GM12878 (cell line): ENCODE data around the gene KAZN.

Source experiments
- CREM ChIP-seq: IDR thresholded peaks from 2 replicates; pipeline ENCODE4 v1.6.1; 2014; ENCODE audit warnings: antibody characterized with exemption, low read depth
- CTCF ChIP-seq, 3 experiments: IDR thresholded peaks in 2 of 3; conservative IDR thresholded peaks in 1 of 3; 2 replicates each; pipeline ENCODE4 v1.5.1; 2011; ENCODE audit warnings: low read depth in 3 of 3, low read length in 3 of 3, mild to moderate bottlenecking in 3 of 3, control low read depth in 2 of 3, moderate library complexity in 2 of 3, inconsistent platforms in 1 of 3, mixed read lengths in 1 of 3; ENCODE audit not compliant: control insufficient read depth in 2 of 3, insufficient read depth in 1 of 3; ENCODE audit errors: extremely low read depth in 1 of 3
- IRF3 ChIP-seq: fragments of 450-650 bp; IDR thresholded peaks from 2 replicates; pipeline ENCODE4 v1.6.1; 2014; ENCODE audit warnings: mild to moderate bottlenecking
- MLLT1 ChIP-seq: fragments of 450-650 bp; IDR thresholded peaks from 2 replicates; pipeline ENCODE4 v1.6.1; 2016; ENCODE audit warnings: mild to moderate bottlenecking
- MXI1 ChIP-seq: fragments of 150-350 bp; IDR thresholded peaks from 2 replicates; pipeline ENCODE4 v1.6.1; 2011; ENCODE audit warnings: low read depth, mild to moderate bottlenecking, inconsistent platforms, low read length, improper control_type of control experiment
- RBBP5 ChIP-seq: fragments of 200-600 bp; sonication (generic); conservative IDR thresholded peaks from 2 replicates; pipeline ENCODE4 v1.6.1; 2016
- SKIL ChIP-seq: fragments of 450-650 bp; IDR thresholded peaks from 2 replicates; pipeline ENCODE4 v1.6.1; 2017; ENCODE audit warnings: mild to moderate bottlenecking, low read depth, inconsistent platforms; ENCODE audit not compliant: poor library complexity, severe bottlenecking
- SRF ChIP-seq, 2 experiments: IDR thresholded peaks; 2 replicates each; pipeline ENCODE4 v1.6.1; 2011; ENCODE audit warnings: low read depth in 2 of 2, low read length in 2 of 2, mild to moderate bottlenecking in 1 of 2, moderate library complexity in 1 of 2
- TCF12 ChIP-seq: IDR thresholded peaks from 2 replicates; pipeline ENCODE4 v1.6.1; 2011; ENCODE audit warnings: low read depth, mild to moderate bottlenecking, low read length

- TF ChIP-seq CTCF (IDR thresholded peaks at IDR 0.05 in 2 of 3, conservative IDR thresholded peaks at IDR 0.05 in 1 of 3; ENCODE audit: control insufficient read depth in 2 of 3, extremely low read depth in 1 of 3, insufficient read depth in 1 of 3, low read depth in 3 of 3, low read length in 3 of 3), result no peak
- no peak for TF ChIP-seq CREM
- TF ChIP-seq IRF3, result no peak
- TF ChIP-seq MXI1, result no peak
- no peak for TF ChIP-seq RBBP5
- no peak for TF ChIP-seq SKIL
- no peak for TF ChIP-seq MLLT1
- no peak for TF ChIP-seq SRF (IDR thresholded peaks at IDR 0.05; ENCODE audit: low read depth in 2 of 2, low read length in 2 of 2)
- no peak for TF ChIP-seq TCF12
Observed at GRCh38 chr1:14745789-14746188, 147.3 kb downstream of the KAZN start.
